Measurements from ENCODE around the gene CCDC150. TPM values are rescaled to one million over a fixed set of nuclear protein-coding genes. Genes with fewer than 3 reads are reported as not detected.

The CCDC150 gene
- total RNA-seq, 1 donor from 2014 or later: 1.5 TPM

DNA sequence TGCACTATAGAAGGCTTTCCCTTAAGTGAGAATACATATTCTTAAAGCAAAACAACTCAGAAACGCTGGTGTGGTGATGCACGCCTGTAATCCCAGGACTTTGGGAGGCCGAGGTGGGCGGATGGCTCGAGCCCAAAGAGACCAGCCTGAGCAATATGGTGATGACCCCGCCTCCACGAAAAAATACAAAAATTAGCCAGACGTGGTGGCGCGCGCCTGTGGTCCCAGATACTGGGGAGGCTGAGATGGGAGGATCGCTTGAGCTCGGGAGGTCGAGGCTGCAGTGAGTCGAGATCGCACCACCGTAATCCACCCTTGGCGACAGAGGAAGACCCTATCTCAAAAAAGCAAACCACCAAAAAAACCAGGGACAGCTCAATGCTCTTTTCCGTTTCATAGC, 750 bp upstream of the CCDC150 start:
- no peak for DNase-seq

GRCh38 chr2:196640031-196640548, 575 bp downstream of the CCDC150 start:
- Histone ChIP-seq H3K27ac (no peak overlapping the region), H3K27me3 (ENCODE audit: low read depth) (no peaks in the 10 kb centered on the region), H3K4me3 (peak overlapping the region; percentile 67), H3K9me3 (no peaks in the 10 kb centered on the region), H3K36me3 (no peaks in the 10 kb centered on the region), H3K4me1 (peaks cover 5% of the 10 kb centered on the region)
- DNase-seq (no peak), ATAC-seq (no peak)
- intact Hi-C loops (cut with DNase I): no loop called here
- TF ChIP-seq, protein P1, sequence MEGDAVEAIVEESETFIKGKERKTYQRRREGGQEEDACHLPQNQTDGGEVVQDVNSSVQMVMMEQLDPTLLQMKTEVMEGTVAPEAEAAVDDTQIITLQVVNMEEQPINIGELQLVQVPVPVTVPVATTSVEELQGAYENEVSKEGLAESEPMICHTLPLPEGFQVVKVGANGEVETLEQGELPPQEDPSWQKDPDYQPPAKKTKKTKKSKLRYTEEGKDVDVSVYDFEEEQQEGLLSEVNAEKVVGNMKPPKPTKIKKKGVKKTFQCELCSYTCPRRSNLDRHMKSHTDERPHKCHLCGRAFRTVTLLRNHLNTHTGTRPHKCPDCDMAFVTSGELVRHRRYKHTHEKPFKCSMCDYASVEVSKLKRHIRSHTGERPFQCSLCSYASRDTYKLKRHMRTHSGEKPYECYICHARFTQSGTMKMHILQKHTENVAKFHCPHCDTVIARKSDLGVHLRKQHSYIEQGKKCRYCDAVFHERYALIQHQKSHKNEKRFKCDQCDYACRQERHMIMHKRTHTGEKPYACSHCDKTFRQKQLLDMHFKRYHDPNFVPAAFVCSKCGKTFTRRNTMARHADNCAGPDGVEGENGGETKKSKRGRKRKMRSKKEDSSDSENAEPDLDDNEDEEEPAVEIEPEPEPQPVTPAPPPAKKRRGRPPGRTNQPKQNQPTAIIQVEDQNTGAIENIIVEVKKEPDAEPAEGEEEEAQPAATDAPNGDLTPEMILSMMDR (IDR thresholded peaks at IDR 0.05): no peak

More for the DNA sequence above, 750 bp upstream of the CCDC150 start:
- H3K4me3 ChIP-seq: peak overlapping the region; percentile 67
- TF ChIP-seq, protein P1 (IDR thresholded peaks at IDR 0.05): no peak
- H3K27me3 ChIP-seq (ENCODE audit: low read depth): no peaks in the 10 kb centered on the region
- H3K9me3 ChIP-seq: no peaks in the 10 kb centered on the region
- H3K4me1 ChIP-seq: peaks cover 5% of the 10 kb centered on the region
- H3K36me3 ChIP-seq: no peaks in the 10 kb centered on the region
- intact Hi-C loops (cut with DNase I): no loop called here
- no peak for ATAC-seq
- H3K27ac ChIP-seq: no peak overlapping the region

DNA sequence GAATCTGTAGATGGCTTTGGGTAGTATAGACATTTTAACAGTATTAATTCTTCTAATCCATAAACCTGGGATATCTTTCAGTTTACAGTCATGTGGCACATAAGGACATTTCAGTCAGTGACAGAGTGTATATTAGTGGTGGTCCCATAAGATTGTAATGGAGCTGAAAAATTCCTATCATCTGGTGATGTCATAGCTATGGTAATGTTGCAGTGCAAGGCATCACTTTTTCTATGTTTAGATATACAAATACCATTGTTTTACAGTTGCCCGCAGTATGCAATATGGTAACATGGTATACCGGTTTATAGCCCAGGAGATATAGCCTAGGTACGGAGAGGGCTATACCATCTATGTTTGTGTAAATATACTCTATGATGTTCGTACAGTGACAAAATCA, 9.7 kb downstream of the CCDC150 start:
- no peaks in the 10 kb centered on the region for H3K4me1 ChIP-seq
- peaks cover 32% of the 10 kb centered on the region for H3K9me3 ChIP-seq
- no peaks in the 10 kb centered on the region for H3K27me3 ChIP-seq (ENCODE audit: low read depth)
- no peaks in the 10 kb centered on the region for H3K36me3 ChIP-seq
- ATAC-seq: no peak
- no peak for DNase-seq
- no peak overlapping the region for H3K4me3 ChIP-seq
- intact Hi-C loops (cut with DNase I): no loop called here
- no peak overlapping the region for H3K27ac ChIP-seq
- TF ChIP-seq, protein P1 (IDR thresholded peaks at IDR 0.05): no peak

DNA sequence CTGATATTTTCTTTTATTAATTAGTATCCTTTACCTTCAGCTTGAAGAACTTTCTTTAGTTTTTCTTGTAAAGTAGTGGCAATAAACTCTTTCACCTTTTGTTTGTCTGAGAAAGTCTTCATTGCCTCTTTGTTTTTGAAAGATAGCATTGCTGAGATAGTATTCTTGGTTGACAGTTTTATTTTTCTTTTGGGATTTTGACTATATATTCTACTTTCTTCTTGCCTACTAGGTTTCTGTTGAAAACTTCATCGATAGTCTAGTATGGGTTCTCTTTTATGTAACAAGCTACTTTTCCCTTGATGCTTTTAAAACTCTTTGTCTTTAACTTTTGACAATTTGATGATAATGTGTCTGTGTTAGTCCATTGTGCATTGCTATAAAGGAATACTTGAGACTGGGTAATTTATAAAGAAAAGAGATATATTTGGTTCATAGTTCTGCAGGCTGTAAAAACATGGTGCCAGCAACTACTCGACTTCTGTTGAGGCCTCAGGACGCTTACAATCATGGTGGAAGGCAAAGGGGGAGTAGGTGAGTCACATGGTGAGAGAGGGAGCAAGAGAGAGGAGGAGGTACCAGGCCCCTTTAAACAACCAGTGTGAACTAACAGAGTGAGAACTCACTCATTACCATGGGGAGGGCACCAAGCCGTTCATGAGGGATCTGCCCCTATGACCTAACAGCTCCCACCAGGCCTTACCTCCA, 12.0 kb downstream of the CCDC150 start:
- H3K36me3 ChIP-seq: no peaks in the 10 kb centered on the region
- no peaks in the 10 kb centered on the region for H3K4me1 ChIP-seq
- H3K9me3 ChIP-seq: peaks cover 32% of the 10 kb centered on the region
- intact Hi-C loops (cut with DNase I): no loop called here
- ATAC-seq (no peak), DNase-seq (no peak)
- no peak overlapping the region for H3K27ac ChIP-seq
- no peaks in the 10 kb centered on the region for H3K27me3 ChIP-seq (ENCODE audit: low read depth)
- H3K4me3 ChIP-seq: no peak overlapping the region
- TF ChIP-seq, protein P1 (IDR thresholded peaks at IDR 0.05): no peak

GRCh38 chr2:196652869-196653268, 13.4 kb downstream of the CCDC150 start:
- no peaks in the 10 kb centered on the region for H3K4me1 ChIP-seq
- H3K27me3 ChIP-seq (ENCODE audit: low read depth): no peaks in the 10 kb centered on the region
- H3K36me3 ChIP-seq: no peaks in the 10 kb centered on the region
- ATAC-seq (no peak), DNase-seq (no peak)
- peaks cover 32% of the 10 kb centered on the region for H3K9me3 ChIP-seq
- H3K4me3 ChIP-seq: no peak overlapping the region
- no peak overlapping the region for H3K27ac ChIP-seq
- TF ChIP-seq, protein P1 (IDR thresholded peaks at IDR 0.05): no peak
- intact Hi-C loops (cut with DNase I): no loop called here
